ENCODE data around the gene PAN3.

Gene PAN3

DNA sequence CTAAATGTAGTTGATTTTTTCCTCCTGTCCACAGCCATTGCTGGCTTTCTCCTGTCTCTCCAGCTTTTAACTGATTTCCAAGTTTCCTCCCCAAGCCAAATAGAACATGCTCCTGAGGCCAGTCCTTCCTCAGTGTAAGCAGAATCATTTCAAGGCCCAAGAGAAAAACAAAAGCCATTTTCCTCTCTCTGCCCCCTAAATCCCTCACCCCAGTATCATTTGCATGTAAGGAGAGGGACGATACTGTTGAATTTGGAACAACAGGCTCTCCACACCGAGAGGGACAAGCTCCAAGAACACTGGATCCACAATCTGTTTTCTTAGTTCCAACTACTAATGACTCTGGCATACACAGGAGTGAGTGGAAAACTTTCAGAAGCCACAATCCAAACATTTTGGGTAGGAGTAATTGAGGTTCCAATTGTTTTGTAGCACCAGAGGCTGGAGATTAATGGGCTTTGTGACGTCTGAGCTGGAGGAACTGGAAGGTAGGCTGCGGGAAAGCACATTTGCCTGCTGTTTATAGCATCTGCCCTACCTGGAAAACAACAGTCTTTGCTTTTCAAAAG, 199.7 kb downstream of the PAN3 start:
- no peak overlapping the region for H3K9ac ChIP-seq (ENCODE audit: low read length)
- TF ChIP-seq EZH2 (IDR thresholded peaks at IDR 0.05; ENCODE audit: borderline replicate concordance, low read length): no peak
- TF ChIP-seq, protein P1, sequence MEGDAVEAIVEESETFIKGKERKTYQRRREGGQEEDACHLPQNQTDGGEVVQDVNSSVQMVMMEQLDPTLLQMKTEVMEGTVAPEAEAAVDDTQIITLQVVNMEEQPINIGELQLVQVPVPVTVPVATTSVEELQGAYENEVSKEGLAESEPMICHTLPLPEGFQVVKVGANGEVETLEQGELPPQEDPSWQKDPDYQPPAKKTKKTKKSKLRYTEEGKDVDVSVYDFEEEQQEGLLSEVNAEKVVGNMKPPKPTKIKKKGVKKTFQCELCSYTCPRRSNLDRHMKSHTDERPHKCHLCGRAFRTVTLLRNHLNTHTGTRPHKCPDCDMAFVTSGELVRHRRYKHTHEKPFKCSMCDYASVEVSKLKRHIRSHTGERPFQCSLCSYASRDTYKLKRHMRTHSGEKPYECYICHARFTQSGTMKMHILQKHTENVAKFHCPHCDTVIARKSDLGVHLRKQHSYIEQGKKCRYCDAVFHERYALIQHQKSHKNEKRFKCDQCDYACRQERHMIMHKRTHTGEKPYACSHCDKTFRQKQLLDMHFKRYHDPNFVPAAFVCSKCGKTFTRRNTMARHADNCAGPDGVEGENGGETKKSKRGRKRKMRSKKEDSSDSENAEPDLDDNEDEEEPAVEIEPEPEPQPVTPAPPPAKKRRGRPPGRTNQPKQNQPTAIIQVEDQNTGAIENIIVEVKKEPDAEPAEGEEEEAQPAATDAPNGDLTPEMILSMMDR (IDR thresholded peaks at IDR 0.05; ENCODE audit: low read length): no peak
- H3K79me2 ChIP-seq (ENCODE audit: insufficient read depth, low read length): no peaks in the 10 kb centered on the region
- no peaks in the 10 kb centered on the region for H3K4me1 ChIP-seq (ENCODE audit: insufficient read depth, low read length, severe bottlenecking)
- H3K27ac ChIP-seq (ENCODE audit: low read depth, low read length, poor library complexity, severe bottlenecking): no peak overlapping the region
- no peak overlapping the region for H3K4me2 ChIP-seq (ENCODE audit: low read length)
- H3K4me3 ChIP-seq (ENCODE audit: low read depth, low read length, poor library complexity, severe bottlenecking): no peak overlapping the region
- H3K36me3 ChIP-seq (ENCODE audit: insufficient read depth, low read length): no peaks in the 10 kb centered on the region
- no peaks in the 10 kb centered on the region for H3F3A ChIP-seq (ENCODE audit: insufficient read depth, low read length)
- no peaks in the 10 kb centered on the region for H3K9me3 ChIP-seq (ENCODE audit: low read length)
- no peaks in the 10 kb centered on the region for H3K27me3 ChIP-seq (ENCODE audit: insufficient read depth, low read length)
- H4K20me1 ChIP-seq (ENCODE audit: insufficient read depth, low read length): no peaks in the 10 kb centered on the region
- no peaks in the 10 kb centered on the region for H3K9me2 ChIP-seq (ENCODE audit: low read depth, low read length)
- no peak overlapping the region for H2AFZ ChIP-seq (ENCODE audit: low read length)

DNA sequence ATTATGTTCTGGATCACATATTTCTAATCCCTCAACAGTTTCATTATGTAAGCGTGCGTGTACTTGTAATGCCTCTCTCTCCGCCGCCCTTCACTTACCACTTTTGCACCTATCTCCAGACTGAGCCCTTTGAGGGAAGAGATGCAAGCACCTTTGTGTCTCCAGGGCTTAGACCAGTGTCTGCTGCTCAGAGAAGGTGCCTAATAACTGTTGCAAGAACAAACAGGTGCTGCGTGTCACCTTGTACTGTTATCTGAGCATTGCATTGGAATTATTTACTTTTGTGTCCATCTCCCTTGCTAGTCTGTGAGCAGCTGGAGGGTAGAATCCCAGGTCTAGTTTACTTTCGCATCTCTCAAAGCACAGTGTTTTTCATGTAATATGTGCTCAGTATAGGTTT, 200.4 kb downstream of the PAN3 start:
- H3K9me3 ChIP-seq (ENCODE audit: low read length): no peaks in the 10 kb centered on the region
- no peaks in the 10 kb centered on the region for H3K9me2 ChIP-seq (ENCODE audit: low read depth, low read length)
- no peak overlapping the region for H3K4me2 ChIP-seq (ENCODE audit: low read length)
- no peak overlapping the region for H2AFZ ChIP-seq (ENCODE audit: low read length)
- no peaks in the 10 kb centered on the region for H3K4me1 ChIP-seq (ENCODE audit: insufficient read depth, low read length, severe bottlenecking)
- H4K20me1 ChIP-seq (ENCODE audit: insufficient read depth, low read length): no peaks in the 10 kb centered on the region
- no peak overlapping the region for H3K9ac ChIP-seq (ENCODE audit: low read length)
- H3K27me3 ChIP-seq (ENCODE audit: insufficient read depth, low read length): no peaks in the 10 kb centered on the region
- no peak overlapping the region for H3K27ac ChIP-seq (ENCODE audit: low read depth, low read length, poor library complexity, severe bottlenecking)
- H3K79me2 ChIP-seq (ENCODE audit: insufficient read depth, low read length): no peaks in the 10 kb centered on the region
- H3K36me3 ChIP-seq (ENCODE audit: insufficient read depth, low read length): no peaks in the 10 kb centered on the region
- no peak for TF ChIP-seq EZH2 (IDR thresholded peaks at IDR 0.05; ENCODE audit: borderline replicate concordance, low read length)
- TF ChIP-seq, protein P1 (IDR thresholded peaks at IDR 0.05; ENCODE audit: low read length): no peak
- H3F3A ChIP-seq (ENCODE audit: insufficient read depth, low read length): no peaks in the 10 kb centered on the region
- no peak overlapping the region for H3K4me3 ChIP-seq (ENCODE audit: low read depth, low read length, poor library complexity, severe bottlenecking)

DNA sequence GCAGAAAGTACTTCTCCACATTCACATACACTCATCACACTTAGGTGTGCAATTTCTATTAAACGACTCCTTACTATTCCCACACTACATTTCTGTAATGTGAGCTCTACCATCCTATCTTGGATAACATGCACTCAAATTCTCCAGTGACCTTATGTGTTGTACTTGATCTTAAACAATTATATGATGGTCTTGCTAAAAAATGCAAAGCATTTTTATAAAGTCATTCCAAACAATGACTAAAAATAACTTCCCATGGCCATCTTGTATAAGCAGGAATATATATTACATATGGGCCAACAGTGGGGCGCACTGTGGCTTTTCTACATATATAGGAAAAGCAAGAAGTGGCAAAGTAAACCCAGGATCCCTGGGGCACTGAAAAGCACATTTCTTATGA, 201.1 kb downstream of the PAN3 start:
- H3K4me3 ChIP-seq (ENCODE audit: low read depth, low read length, poor library complexity, severe bottlenecking): no peak overlapping the region
- H3K79me2 ChIP-seq (ENCODE audit: insufficient read depth, low read length): no peaks in the 10 kb centered on the region
- H3K9me2 ChIP-seq (ENCODE audit: low read depth, low read length): no peaks in the 10 kb centered on the region
- no peaks in the 10 kb centered on the region for H3K27me3 ChIP-seq (ENCODE audit: insufficient read depth, low read length)
- no peaks in the 10 kb centered on the region for H3K36me3 ChIP-seq (ENCODE audit: insufficient read depth, low read length)
- no peak overlapping the region for H3K27ac ChIP-seq (ENCODE audit: low read depth, low read length, poor library complexity, severe bottlenecking)
- TF ChIP-seq EZH2 (IDR thresholded peaks at IDR 0.05; ENCODE audit: borderline replicate concordance, low read length): no peak
- H3F3A ChIP-seq (ENCODE audit: insufficient read depth, low read length): no peaks in the 10 kb centered on the region
- no peaks in the 10 kb centered on the region for H3K9me3 ChIP-seq (ENCODE audit: low read length)
- no peak overlapping the region for H3K9ac ChIP-seq (ENCODE audit: low read length)
- H4K20me1 ChIP-seq (ENCODE audit: insufficient read depth, low read length): no peaks in the 10 kb centered on the region
- H3K4me1 ChIP-seq (ENCODE audit: insufficient read depth, low read length, severe bottlenecking): no peaks in the 10 kb centered on the region
- H3K4me2 ChIP-seq (ENCODE audit: low read length): no peak overlapping the region
- no peak overlapping the region for H2AFZ ChIP-seq (ENCODE audit: low read length)

DNA sequence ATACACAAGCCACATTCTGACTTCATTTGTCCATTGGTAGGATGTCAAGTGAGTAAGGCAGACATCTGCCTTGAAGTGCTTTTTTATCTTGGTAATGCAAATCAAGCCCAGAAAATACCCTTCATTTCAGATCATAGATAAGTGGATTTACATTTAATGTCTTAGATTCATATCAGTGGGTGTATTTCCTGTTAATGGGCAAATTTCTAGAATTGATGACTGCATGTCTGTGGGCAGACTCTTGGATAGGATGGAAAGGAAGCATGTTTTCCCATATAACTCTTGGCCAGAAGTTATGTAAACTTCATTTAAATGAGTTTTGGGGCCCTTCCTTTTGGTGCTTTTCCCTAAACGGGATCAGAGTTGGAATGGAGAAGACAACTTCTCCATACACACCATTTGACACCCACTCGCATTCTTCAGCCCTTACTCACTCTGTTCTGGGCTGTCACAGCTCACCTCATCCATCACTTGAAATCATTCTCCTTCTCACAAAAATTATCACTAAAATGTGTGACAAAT, 202.0 kb downstream of the PAN3 start:
- Histone ChIP-seq H4K20me1 (ENCODE audit: insufficient read depth, low read length) (no peaks in the 10 kb centered on the region), H3K9me2 (ENCODE audit: low read depth, low read length) (no peaks in the 10 kb centered on the region), H3K79me2 (ENCODE audit: insufficient read depth, low read length) (no peaks in the 10 kb centered on the region), H3K9me3 (ENCODE audit: low read length) (no peaks in the 10 kb centered on the region), H3K27me3 (ENCODE audit: insufficient read depth, low read length) (no peaks in the 10 kb centered on the region), H3K27ac (ENCODE audit: low read depth, low read length, poor library complexity, severe bottlenecking) (no peak overlapping the region), H3K36me3 (ENCODE audit: insufficient read depth, low read length) (no peaks in the 10 kb centered on the region), H3K9ac (ENCODE audit: low read length) (no peak overlapping the region), H3F3A (ENCODE audit: insufficient read depth, low read length) (no peaks in the 10 kb centered on the region), H3K4me3 (ENCODE audit: low read depth, low read length, poor library complexity, severe bottlenecking) (no peak overlapping the region), H3K4me2 (ENCODE audit: low read length) (no peak overlapping the region), H3K4me1 (ENCODE audit: insufficient read depth, low read length, severe bottlenecking) (no peaks in the 10 kb centered on the region), H2AFZ (ENCODE audit: low read length) (no peak overlapping the region)
- TF ChIP-seq, protein P1 (IDR thresholded peaks at IDR 0.05; ENCODE audit: low read length): no peak
- no peak for TF ChIP-seq EZH2 (IDR thresholded peaks at IDR 0.05; ENCODE audit: borderline replicate concordance, low read length)

All from OCI-LY1 (cell line).